GM21423 (cell line): ENCODE data around the gene SERHL2.
"Not testable (repeated sequence)": the region's sequence is repeated elsewhere in the genome, so short reads cannot be mapped to it uniquely, and the experiment has no call there.

Source experiments
- ATAC-seq: cut with Tn5 transposase; IDR thresholded peaks from one replicate; pipeline ENCODE4 v1.9.1; 2021; ENCODE audit warnings: mild to moderate bottlenecking, moderate library complexity; ENCODE audit not compliant: unreplicated experiment

Gene SERHL2

DNA sequence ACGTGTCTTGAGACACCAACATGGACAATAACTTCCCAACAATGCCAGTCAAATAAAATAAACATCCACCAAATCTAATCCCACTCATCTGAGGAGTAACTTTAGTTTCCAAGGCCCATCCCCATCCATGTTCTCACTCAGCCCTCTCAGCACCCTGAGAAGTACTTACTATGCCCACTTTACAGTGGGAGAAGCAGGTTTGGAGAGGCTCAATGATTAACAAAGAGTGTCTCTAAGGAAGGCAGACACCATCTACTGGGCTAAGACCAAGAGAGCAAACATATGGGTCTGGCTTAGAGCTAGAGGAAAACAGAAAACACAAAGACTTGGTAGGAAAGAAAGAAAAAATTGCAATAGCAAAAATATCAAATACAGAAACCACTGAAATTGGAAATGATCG, 49.7 kb downstream of the SERHL2 start:
- no peak for ATAC-seq

DNA sequence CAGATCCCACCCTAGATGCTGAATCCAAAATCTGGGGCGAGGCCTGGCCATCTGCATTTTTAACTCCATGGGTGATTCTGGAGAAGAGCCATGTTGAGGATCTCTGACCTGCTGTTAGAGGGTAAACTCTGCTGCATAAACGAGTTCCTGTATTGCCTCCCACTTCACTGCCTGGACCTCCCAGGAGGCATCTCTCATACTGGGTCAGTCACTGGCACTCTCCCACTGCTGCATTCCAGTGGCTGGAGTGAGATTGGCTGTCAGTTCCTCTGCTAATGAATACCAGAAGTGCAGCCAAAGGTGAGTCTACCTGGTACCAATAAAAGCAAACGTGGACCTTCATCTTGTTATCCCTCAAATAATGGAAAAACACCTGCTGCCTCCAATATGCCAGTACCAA, 50.6 kb downstream of the SERHL2 start:
- ATAC-seq = no peak

DNA sequence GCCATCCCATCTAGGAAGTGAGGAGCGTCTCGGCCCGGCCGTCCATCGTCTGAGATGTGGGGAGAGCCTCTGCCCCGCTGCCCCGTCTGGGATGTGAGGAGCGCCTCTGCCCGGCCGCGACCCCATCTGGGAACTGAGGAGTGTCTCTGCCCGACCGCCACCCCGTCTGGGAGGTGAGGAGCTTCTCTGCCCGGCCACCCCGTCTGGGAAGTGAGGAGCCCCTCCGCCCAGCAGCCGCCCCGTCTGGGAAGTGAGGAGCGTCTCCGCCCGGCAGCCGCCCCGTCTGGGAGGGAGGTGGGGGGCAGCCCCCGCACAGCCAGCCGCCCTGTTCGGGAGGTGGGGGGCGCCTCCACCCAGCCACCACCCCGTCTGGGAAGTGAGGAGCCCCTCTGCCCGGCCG, 53.9 kb downstream of the SERHL2 start:
- not testable (repeated sequence) for ATAC-seq

DNA sequence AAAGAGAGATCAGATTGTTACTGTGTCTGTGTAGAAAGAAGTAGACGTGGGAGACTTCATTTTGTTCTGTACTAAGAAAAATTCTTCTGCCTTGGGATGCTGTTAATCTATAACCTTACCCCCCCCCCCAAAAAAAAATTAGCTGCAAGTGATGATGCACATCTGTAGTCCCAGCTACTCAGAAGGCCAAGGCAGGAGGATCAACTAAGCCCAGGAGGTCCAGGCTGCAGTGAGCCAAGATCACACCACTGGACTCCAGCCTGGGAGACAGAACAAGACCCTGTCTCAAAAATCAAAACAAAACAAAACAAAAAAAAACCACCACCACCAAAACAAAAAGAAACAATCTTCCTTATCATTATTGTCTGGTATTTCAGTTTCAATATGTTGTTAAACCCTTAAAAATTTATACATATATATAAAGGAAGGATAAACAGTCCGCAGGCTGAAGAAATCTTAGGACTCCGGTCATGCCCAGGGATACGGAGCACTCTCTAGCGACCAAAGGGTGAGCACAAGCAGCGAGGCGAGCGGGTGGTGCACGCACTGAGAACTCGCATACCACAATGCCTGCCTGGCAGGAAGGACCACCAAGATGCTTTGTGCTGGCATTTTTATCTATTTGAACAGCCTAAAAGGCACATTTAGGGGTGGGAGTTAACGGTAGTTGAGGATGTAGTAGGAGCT, 54.5 kb downstream of the SERHL2 start:
- no peak for ATAC-seq

DNA sequence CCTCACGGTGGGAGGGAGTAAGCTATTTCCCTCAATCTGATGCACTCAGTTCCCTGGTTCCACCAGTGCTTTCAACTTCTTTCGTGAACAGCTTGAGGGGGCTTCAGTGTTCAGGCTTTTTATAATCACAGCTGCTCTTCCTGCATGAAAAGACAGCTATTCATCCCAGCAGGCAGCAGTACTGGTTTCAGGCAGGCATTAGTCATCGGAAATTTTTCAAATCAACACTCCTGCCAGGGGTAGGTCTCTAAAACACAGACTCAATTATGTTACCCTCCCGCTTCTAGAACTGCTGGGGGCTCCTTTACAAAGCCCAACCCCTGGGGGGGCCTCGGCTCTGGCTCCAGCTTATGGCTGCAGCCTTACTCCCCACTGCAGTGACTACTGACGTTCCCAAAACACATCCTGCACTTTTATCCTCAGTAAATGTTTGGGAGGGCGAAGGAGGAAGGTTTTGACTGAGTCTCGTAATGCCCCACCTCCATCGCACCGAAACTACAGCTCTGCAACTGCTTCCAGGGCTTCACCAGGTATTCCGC, 55.1 kb downstream of the SERHL2 start:
- ATAC-seq = no peak

DNA sequence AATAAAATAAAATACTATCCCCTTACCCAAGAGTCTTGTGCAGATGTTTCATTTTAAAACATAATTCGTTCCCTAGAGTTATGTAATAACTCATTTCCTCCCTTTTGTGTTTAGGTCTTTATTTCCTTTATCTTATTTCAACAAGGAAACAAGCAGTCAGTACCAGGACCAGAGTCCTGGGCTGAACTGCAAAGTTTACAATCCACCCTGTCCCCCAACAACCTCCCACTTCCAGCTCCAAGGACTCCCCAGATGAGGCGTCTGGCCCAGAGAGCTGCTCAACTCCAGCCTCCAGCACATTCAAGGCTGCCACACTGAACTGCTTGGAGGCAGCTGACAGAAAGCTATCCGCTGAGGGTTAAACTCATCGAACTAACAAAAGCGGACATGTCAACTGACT, 56.4 kb downstream of the SERHL2 start:
- no peak for ATAC-seq

DNA sequence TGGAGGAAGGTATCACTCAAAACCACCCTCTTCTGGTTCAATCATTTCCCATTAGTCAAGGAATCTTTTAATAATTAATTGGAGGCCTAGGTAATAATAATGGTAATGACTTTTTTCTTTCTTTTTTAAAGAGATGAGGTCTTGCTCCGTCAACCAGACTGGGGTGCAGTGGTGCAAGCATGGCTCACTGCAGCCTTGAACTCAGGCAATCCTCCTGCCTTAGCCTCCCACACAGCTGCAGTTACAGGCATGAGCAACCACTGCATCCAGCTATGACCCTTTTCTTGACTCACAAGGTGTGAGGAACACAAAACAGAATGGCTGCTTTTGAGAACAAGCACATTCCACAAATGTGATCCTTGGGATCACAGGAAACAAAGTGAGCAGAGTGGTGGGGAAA, 57.3 kb downstream of the SERHL2 start:
- ATAC-seq = no peak

DNA sequence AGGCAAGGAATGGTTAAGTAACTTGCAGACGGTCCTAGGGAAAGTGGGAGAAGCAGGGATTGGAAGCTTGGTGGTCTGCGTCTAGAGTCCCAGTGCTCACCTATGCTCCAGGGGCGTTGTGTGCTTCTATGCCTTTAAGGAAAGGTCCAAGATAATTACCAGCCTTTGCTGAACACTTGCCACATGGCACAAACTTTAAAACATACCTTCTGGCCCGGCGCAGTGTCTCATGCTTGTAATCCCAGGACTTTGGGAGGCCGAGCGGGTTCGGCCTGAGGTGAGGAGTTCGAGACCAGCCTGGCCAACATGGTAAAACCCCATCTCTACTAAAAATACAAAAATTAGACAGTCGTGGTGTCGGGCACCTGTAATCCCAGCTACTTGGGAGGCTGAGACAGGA, 58.6 kb downstream of the SERHL2 start:
- no peak for ATAC-seq

DNA sequence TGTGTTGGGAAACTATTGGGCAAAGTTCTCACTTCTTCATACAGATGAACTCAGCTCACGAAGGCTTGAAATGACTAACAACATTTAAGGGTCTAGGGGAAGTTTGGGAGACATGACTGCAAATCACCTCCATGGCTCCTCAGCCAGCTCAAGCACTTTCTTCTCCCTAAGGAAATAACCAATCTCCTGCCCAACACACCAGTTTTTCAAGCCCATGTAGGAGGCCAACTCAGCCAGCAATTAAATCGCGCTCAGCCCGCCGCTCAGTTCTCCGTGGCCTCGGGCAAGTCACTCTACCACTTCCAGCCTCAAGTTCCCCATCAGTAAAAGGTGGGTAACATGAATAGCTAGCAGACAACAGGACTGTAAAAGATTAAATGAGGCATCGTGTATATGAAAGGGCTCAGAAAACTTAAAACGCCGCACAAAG, 60.1 kb downstream of the SERHL2 start:
- ATAC-seq = no peak

DNA sequence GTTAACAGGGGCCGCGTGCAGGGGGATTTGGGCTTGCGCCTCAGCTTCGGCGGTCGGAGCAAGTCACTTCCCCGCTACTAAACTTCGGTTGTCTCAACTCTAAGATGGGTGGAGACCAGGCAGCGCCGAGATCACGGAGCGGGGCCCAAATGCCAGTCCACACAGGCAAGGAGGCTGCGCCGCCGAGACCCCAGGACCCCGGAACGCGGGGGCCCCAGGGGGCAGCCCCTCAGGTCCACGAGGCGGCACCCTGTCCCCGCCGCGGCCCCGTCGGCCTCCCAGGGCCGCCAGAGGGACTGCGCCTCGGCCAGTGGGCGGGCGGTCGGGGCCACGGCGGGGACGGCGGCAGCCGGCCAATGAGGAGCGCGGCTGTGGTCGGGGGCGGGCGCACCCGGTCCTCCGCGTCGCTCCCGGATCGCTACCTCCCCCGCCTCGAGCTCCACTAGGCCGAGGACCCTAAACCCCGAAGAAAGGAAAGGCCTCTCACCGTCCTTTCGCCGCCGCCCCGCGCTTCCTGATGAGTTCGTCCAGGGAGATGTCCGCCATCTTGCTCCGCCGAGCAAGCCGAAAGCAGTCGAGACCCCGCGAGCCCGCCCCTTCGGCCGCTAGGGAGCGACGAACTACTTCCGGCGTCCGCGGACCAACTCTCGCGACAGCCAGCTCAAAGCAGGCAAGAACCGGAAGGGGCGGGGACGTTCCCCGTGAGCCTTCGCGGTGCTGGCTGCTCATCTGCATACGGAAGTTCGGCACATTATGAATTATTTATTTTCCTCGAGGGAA, 60.7 kb downstream of the SERHL2 start, which contains the start of gene POLDIP3:
Gene POLDIP3 (minus strand): TSS at position 572 of the 780 bp plus-strand sequence. CDS start 26 bp downstream, at position 546.
- ATAC-seq = peak; percentile 66

DNA sequence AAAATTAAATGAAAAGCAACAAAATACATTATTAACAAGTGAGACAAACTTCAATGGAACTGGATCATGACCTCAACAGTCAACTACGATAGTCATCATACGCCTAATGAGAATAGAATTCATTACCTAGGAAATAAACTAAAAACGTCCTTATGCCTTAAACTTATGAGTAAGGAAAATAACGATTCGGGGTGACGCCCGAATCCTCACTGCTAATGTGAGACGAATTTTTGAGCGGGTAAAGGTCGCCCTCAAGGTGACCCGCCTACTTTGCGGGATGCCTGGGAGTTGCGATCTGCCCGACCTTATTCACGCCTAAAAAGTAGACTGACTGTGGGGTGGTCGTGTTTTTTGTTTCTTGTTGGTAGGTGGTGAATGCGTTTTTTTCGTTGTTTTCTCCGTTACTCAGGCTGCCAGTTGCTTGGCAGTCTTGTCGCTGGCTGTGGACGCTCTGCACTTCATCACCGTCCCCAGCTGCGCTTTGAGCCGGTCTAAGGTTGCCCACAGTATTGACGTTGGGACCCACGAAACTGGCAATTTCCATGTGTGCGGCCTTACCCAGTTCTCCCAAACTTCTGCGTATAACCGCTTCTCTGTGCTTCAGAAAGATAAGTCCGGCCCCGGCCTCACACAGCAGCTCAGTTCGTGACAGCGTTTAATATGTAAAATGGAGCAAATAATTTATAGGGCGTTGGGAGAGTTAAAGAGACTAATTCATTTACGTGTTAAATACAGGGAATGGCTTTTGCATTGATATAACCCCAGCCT, 61.5 kb downstream of the SERHL2 start:
- peak; percentile 44 for ATAC-seq

DNA sequence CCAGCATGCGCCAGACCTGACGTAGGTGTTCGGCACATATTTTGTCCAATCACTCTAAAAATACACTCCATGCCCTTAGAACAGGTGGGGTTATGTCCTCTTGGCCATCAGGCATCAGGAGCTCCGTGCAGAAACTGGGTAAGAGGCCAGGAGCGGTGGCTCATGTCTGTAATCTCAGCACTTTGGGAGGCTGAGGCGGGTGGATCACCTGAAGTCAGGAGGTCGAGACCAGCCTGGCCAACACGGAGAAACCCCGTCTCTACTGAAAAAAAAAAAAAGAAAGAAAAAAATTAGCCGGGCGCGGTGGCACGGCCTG, 62.1 kb downstream of the SERHL2 start:
- not testable (repeated sequence) for ATAC-seq

DNA sequence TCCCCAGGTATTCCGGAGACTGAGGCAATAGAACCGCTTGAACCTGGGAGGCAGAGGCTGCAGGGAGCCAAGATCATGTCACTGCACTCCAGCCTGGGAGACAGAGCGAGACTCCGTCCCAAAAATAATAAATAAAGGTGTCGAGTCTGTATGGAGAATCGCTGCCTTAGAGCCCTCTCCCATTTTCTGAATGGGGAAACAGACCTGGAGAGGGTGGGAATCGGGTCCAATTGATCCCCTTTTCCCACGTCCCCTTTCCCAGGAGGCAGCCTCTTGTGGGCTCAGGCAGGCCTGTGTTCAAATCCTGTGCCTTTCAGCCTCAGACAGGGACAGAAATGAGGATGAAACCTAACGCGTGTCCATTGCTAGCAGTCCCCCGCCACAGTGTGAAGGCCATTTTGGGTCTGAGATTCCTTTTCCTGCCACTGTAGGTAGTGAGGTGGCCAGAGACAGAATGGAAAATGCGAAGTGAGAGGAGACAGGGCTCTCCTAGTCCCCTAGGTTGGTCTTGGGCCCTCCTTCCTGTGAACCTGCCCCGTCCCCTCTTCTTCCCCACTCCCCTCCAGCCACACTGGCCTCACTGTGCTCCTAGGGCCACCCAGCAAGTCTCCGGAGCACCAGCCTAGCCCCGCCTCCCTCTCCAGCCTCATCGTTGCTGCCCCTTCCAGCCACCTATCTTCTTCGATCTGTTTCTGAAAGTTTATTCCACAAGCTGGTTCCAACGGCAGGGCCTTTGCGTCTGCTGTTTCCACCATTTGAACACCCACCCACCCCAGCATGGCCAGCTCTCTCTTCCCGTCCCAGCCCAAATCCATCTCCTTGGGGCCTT, 63.6 kb downstream of the SERHL2 start:
- ATAC-seq = no peak

DNA sequence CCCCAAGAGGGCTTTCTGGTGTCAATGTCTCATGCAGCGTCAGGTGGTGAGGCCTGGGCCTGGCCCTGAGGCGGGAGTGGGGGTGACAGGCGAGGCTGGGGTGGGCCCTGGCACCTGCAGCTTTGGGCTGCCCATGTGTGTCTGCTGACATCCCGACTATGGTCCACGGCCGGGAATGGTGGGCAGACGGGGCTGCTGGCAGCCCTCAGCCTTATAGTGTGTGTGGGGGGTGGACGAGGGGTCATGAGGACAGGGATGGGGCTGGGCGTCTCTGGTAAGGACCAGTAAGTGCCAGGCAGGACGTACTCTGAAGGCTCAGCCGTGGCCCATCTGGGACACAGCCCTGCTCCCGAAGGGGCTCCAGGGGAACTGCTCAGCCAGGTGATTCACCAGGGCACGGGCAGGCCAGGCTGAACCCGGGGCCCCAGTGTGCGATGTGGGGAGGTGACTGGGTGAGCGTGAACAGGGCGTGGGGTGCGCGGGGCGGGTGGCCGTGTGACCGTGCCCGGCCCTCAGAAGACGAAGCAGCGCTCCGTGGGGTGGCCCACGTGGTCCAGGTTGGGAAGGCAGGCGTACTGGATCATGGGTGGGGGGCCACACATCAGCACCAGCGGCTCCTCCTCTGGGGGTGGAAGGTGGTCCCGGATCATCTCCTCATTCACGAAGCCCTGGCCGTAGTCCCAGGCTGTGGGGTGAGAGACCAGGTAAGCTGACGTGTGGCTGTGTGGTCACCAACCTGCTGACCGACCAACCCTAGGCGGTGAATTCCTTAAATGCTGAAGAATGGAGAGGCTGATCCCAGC, 65.7 kb downstream of the SERHL2 start:
- no peak for ATAC-seq

DNA sequence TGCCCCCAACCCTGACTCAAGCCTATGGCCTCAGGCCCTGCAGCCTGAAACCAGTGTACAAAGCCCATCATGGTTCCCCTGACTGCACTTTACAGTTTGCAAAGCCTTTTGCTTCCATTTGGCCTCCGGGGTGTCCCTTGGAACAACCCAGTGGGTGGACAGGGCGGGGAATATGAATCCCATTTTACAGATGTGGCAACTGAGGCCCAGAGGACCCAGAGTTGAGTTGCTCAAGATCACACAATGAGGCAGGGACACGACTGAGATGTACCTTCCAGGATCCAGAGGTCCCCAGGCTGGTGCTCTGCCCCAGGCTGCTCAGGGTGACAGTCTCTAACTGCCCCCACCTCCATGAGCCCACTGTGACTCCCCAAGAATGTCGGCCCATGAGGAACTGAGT, 66.3 kb downstream of the SERHL2 start:
- no peak for ATAC-seq

DNA sequence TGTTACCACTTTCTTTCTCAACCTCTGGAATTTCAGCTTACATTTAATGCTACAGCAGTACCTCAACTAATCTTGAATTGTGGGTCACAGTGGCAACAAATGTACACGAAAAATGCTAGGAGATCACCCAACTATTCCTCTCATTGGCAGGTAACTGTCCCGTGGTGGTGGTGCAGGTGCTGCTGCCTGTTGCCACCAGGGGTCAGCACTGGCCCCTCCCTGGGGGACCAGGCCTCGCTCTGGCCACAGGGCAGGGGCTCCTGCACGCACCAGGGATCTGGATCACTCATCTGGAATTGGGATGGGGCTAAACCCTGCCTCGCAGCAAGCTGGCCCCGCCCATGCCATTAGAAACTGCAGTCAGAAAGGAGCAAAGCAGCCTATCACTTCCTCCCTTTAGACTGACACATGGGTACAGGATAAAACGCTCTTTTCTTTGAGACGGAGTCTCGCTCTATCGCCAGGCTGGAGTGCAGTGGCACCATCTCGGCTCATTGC, 67.8 kb downstream of the SERHL2 start:
- ATAC-seq = no peak

DNA sequence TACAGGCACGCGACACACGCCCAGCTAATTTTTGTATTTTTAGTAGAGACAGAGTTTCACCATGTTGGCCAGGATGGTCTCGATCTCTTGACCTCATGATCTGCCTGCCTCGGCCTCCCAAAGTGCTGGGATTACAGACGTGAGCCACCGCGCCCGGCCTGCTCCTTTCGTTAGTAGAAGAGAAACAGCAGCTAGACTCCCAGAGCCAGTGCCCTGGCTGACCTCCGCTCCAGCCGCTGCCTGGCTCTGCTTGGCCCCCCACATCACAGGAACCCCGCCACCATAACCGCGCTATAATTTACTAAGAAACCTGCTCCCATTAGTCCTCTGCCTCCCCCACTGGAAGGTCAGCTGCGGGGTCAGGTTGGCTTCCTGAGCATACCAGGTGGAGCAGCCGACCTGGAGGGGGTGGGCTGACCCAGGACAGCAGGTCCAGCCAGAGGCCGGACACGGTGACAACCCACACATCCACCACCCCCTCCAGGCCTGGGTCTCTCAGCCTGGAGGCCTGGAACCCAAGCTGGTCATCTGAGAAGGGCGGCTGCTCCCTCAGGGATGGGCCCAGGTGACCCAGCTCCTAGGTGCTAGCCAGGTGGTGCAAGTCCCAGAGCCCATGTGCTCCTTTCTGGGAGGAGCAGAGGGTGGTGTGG, 68.4 kb downstream of the SERHL2 start:
- ATAC-seq = no peak

DNA sequence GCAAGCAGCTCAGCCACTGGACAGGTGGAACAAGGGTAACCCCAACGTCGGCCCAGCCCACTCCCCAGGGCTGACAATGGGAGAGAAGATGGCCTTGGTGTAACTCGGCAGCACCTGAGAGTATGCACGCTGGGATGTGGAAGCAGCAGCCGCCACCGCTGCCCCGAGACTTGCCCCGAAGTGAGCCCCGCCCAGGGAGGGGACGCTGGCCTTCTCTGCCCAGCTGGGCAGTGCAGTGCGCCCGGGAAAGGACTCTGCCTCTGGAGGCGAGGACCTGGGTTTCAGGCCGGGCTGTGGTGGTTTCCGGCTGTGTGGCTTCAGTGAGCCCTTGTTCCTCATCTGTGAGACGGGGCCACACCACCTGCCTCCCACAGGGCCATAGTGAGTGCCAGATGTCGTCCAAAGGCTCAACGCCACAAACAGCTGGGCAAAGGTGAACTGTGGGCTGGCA, 69.6 kb downstream of the SERHL2 start:
- ATAC-seq = no peak
